HUDEP-2 (cell line): Measurements from ENCODE around the gene CDX1.

Experiments used
- DNase-seq, 76 experiments: peaks; one replicate each; lab custom pipeline; 2025; ENCODE audit not compliant: unreplicated experiment in 76 of 76; lab: John Stamatoyannopoulos, UW

The CDX1 gene

DNA sequence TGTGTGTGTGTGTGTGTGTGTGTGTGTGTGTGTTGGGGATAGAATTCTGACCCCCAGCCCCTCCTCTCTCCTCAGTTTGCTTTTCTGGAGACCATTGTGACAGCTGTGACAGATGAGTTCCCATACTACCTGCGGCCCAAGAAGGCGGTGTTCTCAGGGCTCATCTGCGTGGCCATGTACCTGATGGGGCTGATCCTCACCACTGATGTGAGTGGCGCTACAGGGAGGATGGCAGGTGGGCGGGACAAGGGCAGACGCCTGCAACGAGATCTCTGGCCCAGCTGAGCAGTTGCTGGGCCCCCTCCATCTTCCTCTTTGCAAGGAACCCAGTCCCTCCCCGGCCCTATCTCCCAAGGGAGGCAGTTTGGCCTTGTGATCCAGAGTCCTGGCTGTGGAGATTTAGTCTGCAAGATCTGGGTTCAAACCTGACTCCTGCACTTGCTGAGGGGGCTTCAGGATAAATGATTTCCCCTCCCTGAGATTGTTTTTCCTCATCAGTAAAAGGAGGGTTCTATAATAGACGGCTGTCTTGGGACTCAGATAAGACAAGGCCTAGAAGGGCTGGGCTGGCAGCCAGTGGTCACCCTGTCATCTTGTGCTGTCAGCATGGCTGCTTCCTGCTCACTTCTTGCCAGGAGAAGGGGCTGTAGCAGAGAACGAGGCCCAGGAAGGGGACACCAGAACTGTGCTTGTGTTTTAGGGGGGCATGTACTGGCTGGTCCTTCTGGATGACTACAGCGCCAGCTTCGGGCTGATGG, 37.4 kb downstream of the CDX1 start:
- peak in 4 of 76 experiments; percentile 1 to 26 (median 12) for DNase-seq

DNA sequence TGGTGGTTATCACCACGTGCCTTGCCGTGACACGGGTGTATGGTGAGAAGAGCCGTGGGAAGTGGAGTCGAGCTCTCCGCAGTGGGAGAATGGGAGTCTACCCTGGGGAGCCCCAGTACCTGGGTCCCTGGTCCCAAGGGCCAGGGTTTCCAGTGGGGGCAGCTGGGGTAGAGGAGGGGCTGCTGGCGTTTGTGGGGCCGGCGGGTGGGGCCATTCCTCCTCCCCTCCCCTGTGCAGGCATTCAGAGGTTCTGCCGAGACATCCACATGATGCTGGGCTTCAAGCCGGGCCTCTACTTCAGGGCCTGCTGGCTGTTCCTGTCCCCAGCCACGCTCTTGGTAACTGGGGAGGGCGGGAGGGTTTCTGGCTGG, 38.0 kb downstream of the CDX1 start:
- no peak for DNase-seq

DNA sequence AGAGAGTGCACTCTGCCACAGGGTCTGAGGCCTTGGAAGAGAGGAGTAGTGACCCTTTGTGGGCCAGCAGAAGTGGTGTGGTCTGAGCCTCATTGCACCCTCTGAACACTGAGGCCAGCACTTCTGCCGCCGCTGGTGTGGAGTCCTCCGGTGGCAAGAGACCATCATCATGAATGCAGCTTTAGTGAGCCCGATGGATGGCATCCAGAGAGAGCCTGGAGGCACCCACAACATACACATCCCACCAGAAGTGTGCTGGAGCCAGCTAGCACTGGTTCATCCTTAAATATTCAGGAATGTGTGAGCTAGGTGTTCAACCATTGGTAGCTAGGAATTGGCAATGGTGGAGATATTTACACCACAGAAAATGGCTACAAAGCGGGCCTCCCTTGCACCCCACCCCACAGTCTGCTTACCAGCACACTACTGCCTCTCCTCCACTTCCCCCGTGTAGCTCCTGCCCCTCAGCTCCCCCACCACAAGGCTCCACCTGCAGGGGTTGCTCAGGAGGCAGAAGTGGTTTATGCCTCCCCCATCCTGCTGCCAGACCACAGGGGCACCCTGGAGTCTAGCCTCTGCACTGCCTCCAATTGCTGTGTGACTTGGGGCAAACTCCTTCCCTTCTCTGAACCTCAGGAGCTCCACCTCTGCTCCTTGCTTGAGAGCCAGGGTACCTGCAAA, 39.7 kb downstream of the CDX1 start:
- no peak for DNase-seq

DNA sequence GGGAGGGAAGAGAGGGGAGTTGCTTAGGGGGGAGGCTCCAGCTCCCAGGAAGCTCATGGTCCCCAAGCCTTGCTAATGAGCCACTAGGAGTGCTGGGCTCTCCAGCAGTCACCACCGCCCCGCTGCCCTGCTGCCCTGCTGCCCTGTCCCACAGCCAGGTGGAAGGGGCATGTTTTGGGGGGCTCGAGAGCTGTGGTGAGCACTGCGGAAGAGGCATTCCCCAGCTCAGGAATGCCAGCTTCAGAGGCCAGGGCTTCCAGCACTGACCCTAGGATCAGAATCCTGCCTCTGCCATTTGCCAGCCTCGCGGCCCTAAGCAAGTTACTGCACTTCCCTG, 40.2 kb downstream of the CDX1 start:
- DNase-seq, result no peak

DNA sequence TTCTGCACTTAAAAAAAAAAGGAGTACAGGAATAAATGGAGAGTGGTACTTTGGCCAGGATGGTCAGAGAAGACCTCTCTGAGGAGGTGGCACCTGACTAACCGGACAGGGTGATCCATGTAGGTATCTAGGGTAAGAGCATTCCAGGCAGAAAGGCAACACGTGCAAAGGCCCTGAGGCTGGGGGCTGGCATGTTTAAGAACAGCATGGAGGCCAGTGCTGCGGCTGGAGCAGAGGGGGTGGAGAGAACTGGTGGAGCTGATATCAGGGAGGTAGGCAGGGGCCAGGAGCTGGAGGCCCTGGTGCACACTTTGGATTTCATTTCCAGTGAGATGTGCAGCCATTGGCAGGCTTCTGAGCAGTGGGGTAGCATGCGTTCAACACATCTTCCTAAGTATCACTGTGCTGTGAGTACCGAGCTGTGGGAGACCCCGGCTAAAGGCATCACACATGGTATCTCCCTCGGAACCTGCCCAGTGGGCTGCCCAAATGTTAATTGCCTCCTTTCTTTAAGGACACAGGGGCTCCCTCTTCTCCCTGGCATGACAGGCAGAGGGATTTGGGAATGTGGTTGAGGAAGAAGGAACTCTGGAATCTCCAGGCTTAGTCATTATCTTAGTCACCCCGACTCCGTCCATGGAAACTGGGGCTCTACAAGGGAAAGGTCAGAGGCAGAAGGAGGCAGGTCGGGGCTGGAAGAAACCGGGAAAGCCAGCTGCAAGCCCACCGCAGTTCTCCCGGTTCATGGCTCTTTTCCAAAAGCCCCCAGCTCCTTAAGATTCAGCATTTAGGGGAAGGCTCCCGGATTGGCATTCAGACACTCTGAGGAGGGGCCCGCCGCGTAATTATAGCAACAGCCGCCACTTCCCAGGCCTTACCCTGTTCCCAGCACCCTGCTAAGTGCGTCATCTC, 41.9 kb downstream of the CDX1 start:
- no peak for DNase-seq

DNA sequence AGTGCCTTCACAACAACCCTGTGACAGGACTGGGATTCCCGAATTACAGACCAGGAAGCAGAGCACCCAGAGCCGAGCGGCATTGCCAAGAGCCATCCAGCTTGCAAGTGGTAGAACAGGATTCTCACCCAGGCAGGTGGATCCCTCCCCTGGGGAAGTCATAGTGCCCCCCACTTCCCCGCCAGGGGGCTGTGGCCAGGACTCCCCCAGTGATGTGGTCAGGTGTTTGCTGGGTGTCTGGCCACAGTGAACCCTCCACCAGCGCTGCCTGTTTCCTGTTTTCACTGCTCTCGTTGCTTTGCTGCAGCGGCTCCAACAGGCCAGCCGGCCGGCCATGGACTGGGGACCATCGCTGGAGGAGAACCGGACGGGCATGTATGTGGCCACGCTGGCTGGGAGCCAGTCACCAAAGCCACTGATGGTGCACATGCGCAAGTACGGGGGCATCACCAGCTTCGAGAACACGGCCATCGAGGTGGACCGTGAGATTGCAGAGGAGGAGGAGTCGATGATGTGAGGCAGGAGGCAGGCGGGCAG, 42.6 kb downstream of the CDX1 start:
- DNase-seq, result no peak

DNA sequence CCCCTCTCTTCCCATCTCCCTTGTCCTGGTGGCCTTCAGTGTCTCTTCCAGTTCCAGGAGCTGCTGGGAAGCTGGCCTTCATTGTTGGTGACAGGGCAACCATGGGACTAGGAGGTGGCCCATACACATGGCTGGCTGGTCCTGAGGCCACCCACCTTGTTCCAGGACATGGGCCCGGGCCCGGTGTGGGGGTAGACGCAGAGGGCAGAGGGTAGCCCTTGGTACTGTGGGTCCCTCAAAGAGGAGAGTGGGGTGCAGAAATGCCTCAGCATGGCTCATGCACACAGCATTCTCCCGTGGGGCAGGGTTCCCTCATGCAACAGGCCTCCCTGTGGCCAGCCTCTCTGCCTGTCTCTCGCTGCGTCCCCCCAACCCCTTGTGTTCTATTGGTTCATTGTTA, 44.1 kb downstream of the CDX1 start:
- no peak for DNase-seq

DNA sequence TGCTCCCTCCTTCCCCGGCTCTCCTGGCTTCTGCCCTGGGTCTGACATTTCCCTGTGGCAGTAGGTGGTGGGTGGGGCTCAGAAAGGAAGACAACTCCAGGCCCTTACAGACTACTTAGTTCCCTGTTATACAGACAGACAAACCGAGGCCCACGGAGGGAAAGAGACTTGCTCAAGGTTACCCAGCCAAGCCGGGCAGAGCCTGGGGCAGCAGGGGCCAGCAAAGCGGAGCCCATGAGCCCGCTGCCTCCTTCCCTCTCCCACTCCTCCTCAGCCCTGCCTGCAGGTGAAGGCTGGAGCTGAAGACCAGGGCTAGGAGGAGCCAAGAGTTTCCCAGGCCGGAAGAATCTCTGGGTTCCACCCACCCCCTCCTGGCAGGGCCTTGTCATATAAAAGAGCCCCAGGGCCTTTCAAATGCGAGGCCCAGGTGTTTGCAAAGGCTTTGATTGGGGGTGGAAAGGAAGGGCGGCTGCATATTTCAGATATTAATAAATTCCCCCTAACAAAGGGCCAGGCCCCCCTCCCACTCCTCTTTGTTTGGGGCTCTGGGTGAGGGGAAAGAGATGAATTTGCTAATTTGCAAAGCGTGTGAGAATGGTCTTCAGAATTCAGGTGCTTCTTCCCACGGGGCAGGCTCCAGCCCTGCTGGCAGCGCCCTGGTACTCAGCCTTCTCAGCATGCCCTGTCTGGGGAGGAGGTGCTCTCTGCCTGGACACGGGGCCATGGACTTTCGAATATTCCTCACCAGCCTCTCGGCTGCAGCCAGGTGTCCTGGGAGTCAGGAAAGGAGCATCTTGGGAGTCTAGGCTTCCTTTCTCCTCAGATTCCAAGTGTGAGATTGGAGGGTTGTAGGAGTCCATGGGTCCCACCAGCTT, 44.8 kb downstream of the CDX1 start:
- DNase-seq, result no peak

DNA sequence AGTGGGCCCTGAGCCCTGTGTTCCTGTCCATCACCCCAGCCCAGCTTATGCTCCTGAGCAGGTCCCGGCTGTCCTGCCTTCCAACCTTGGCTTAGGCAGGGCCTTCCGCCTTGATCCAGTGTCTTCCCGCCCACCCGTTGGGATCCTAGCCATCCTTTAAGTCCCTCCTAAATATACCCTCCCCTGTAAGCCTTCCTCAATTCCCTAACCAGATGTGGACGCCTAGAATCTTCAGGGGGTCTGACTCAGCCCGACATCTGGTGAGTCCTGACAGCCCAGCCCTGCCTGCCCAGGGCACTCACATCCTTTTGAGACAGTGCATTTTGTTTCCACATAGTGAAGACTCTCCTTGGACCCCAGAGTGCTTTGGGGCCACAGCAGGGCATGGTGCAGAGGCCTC, 47.0 kb downstream of the CDX1 start:
- no peak for DNase-seq

DNA sequence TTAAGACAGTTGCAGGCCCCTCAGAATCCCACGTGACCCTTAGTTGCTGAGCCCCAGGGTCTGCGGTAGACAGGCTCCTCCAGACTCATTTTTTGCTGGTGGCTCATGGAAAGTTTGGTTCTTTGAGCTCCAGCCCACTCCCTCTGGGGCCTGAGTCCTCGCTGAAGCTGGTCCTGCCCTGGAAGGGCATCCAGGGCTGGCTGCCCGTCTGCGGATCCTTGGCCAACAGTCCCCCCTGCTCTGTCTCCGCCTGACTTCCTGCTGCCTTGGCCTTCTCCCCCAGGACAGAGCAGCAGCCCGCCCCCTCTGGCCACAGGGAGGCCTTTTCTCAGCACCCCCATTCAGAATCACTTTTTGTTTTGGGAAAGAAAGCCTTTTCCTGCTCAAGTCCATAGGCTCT, 47.7 kb downstream of the CDX1 start:
- no peak for DNase-seq

DNA sequence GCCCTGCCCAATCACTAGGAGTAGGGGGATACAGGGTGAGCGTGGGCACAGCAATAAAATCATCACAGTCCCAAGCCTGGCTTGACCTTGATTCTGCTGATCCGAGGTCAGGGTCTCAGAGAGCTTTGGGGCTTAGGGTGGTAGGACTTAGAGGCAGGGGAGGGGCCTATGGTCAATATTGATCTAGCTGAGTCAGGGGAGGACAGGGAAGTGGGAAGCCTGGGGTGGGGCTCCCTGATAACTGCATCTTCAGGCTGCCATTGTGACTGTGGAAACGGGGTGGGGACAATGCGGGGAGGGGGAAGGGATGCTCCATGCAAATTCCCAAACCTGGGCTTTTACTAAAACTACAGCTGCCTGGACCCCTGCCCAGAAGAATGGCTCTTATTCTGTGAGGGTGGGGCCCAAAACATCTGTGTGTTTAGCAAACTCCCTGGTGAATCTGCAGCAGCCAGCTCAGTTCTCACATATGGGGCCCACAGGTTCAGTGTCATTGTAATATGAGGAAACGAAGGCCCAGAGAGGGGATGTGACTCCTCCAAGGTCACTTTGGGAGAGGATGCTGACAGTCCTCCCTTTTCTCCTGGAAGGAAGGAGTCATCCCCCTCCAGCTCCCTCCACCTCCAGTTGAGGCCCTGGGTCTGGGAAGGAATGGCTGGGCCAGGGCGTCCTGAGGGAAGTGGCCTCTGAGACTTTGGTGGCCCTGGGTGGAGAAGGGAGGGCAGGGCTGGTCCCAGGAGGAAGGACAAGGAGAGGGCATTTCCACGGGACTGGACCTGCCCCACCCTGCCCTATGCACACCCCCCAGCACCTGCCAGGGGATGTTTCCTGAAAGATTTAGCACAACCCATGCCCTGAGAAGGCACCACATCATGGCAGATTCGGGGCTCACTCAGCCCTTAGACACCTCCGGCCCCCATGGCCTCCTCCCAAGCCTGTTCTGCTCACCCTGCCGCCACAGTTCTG, 49.7 kb downstream of the CDX1 start:
- no peak for DNase-seq

DNA sequence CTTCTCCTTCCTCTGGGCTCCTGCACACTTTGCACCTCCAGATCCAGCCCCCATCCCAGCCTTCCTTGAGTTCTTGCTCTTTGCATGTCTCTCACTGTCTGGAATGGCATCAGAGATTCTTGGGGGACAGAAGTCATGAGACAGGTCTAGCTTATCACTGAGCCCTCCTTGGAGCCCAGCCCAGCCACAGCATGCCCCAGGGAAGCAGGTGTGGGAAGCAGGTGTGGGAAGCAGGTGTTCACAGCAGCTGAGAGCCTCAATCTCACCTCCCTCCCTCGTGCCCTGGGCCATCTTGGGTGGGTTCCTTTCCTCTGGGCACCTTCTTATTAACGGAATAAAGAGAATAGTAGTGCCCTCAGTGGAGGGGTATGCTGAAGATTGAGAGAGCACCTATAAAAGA, 50.5 kb downstream of the CDX1 start:
- no peak for DNase-seq

DNA sequence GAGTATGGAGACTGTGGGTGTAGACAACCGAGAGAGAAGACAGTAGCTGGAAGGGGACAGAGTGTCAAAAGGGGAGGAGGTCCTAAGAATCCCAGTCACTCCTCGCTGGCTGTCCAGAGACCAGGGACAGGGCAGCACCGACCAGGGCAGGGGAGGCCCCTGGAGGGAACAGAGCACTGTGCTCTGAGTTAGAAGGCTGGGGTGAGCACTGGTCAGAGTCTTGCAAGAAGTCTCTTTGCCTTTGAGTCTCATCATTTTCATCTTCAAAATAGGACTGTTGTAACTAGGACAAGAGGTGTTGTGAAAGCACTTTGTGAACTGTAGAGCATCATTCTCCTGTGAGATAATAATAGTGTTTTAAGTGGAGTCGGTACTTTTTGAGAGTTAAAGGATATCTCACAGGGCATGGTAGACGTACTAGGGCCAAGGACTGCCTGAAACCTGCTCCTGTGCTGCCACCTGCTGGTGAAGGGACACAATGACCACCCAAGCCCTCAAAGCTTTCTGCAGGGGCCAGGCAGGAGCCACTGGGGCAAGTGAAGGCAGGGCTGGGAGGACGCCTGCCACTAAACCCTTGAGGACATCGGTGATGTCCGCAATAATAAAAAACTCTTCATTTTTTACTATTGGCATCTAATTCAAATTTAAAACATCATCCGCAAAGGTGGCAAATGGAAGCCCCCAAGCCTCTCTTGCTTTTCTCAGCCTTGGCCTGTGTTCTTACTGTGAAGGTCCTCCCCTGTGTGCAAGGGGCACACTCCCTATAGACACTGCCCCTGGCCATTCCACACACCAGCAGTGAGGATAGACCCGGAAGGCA, 51.5 kb downstream of the CDX1 start:
- peak in 74 of 76 experiments; percentile 1 to 86 (median 59) for DNase-seq

DNA sequence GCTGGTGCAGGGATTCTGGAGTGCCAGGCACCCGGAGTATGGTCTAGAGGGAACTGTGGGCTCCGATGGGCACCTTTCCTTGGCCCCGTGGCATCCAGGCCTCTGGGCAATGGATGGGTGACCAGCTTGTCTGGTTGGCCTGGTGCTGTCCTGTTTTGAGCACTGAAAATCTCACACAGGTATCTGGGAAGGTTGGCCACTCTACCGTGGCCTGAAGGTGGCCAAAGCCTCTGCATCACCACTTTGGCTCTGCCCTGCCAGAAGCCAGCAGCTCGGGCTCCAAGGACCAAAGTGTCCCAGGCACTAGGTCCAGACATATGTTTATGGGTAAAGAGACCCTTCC, 52.1 kb downstream of the CDX1 start:
- no peak for DNase-seq

DNA sequence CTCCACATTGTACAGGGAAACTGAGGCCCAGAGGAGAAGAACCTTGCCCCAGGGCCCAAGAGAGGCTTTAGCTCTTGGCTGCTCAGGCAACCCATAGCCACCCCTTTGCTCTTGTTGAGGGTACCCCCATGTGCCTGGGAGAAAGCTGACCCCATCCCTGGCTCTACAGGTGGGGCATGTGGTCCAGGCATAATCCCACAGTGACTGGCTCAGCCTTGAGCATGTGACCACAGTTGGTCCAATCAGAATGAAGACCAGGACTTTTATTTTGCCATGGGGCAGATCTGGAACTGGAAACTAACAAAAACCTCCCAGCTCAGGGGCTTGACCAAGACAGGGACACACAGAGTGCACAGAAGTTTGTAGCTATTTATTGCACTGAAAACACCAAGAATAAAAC, 52.6 kb downstream of the CDX1 start:
- DNase-seq, result no peak

DNA sequence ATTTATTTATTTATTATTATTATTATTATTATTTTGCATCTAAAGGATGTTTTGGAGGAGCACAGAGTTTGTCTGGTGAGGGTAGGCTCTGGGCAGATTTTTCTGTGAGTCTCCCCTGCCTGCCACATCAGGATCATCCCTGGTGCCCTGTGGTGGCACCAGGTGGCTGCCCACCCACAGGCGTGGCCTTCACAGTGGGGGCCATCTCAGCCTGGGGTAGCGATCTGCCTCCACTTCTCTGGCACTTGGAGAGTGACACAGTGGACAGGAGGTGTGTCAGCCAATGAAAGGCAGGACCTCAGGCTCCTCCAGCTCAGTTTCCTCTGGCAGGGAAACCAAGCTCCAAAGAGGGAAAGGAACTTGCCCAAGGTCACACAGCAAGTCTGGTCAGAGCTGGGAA, 53.3 kb downstream of the CDX1 start:
- no peak for DNase-seq

DNA sequence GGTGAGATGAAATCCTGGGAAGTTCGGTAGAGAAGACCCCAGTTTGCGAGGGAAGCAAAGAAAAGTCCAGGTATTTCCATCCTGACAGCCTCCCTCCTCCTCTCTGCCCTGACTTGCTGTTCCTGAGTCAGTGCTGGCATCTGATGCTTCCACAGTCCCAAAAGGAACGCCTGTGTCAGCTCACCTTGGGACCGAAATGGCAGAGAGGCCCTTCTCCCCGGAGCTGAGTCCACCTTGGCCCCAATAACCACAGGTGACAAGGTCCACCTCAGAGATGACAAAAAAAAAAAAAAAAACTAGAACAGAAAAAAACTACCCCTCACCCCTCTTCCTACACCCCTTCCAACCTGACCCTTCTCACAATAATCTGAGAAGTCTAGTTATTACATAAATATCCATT, 54.9 kb downstream of the CDX1 start:
- no peak for DNase-seq

DNA sequence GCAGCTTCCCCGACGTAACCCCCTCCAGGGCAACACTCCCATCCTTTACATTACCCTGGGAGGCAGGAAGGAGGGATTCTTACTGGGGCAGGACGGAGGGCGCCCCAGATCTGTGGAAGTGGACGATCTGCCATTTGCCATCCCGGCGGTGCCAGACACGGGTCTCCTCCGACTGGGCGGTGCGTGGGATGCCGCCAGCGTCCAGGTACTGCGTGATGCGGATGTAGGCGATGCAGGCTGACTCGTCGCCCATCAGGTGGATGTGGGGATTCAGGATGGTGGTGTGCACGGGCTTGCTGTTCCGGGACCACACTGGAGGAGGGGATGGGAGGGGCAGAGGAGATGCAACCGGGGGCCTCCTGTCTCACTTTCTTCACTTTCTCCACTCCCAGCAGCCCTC, 56.3 kb downstream of the CDX1 start:
- no peak for DNase-seq

DNA sequence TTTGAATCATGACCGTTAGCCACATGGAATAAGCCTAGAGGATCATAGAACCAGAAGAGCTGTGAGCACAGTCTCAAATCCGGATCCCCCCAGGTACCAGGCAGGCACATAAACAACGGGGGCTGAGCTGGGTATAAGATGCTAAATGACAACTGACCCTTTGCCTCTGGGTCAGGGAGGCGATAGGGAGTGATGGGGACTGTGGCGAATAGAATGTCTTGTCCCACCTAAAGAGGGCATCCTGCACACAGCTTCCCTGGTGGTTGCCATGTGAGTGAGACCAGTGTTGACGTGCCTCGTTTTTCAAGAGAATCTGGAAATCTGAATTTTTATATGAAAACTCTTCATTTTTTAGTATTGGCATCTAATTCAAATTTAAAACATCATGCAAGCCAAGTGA, 56.9 kb downstream of the CDX1 start:
- no peak for DNase-seq
